CD14-positive monocyte (primary cell): ENCODE results near the gene WWC2. TPM values are rescaled to one million over a fixed set of nuclear protein-coding genes. Genes with fewer than 3 reads are reported as not detected.

Source experiments
- DNase-seq, 3 donors: peaks; one replicate each; pipeline ENCODE4 v3.0.0-alpha.2; 2011 to 2022
- H2AFZ ChIP-seq: 2 replicates; pipeline ENCODE4 v1.6.0; 2012; ENCODE audit warnings: mild to moderate bottlenecking, low read depth, low read length, inconsistent platforms; ENCODE audit not compliant: insufficient read depth, poor library complexity, severe bottlenecking
- H3K27ac ChIP-seq, 2 donors: 1 replicate in 1 of 2; 2 replicates in 1 of 2; pipeline ENCODE4 v1.5.1; 2012 to 2013; ENCODE audit warnings: low read length in 2 of 2, control low read depth in 1 of 2, inconsistent platforms in 1 of 2, low read depth in 1 of 2, mild to moderate bottlenecking in 1 of 2
- H3K27me3 ChIP-seq, 2 donors: one replicate each; pipeline versions ENCODE4 v1.6.0 to v1.6.1; 2011 to 2013; ENCODE audit warnings: low read length in 2 of 2; ENCODE audit not compliant: control insufficient read depth in 2 of 2, insufficient read depth in 2 of 2
- H3K36me3 ChIP-seq, 2 donors: replicated peaks in 1 of 2; 1 replicate in 1 of 2; 2 replicates in 1 of 2; pipeline versions ENCODE4 v1.5.1 to v1.6.1; 2012 to 2013; ENCODE audit warnings: low read length in 2 of 2, control low read depth in 1 of 2, inconsistent platforms in 1 of 2, mild to moderate bottlenecking in 1 of 2; ENCODE audit not compliant: insufficient read depth in 2 of 2, control insufficient read depth in 1 of 2
- H3K4me1 ChIP-seq, 2 donors: 1 replicate in 1 of 2; 2 replicates in 1 of 2; pipeline versions ENCODE4 v1.5.1 to v1.6.1; 2012 to 2013; ENCODE audit warnings: low read length in 2 of 2, control low read depth in 1 of 2, inconsistent platforms in 1 of 2, mild to moderate bottlenecking in 1 of 2, moderate library complexity in 1 of 2; ENCODE audit not compliant: insufficient read depth in 2 of 2, control insufficient read depth in 1 of 2
- H3K4me2 ChIP-seq: replicated peaks from 2 replicates; pipeline ENCODE3; 2012; ENCODE audit warnings: low read length, moderate library complexity, mild to moderate bottlenecking; ENCODE audit not compliant: poor library complexity, severe bottlenecking; ENCODE audit errors: extremely low read depth
- H3K4me3 ChIP-seq, 3 experiments: fragments of 200-600 bp in 1 of 3; sonication (generic) in 1 of 3; replicated peaks in 1 of 3; 1 replicate in 2 of 3; 2 replicates in 1 of 3; pipeline ENCODE4 v1.5.1; 2011 to 2013; ENCODE audit warnings: low read length in 3 of 3, mild to moderate bottlenecking in 3 of 3, control low read depth in 2 of 3, low read depth in 2 of 3, inconsistent platforms in 1 of 3, moderate library complexity in 1 of 3
- H3K79me2 ChIP-seq: 2 replicates; pipeline ENCODE4 v1.6.0; 2012; ENCODE audit warnings: mild to moderate bottlenecking, control low read depth, inconsistent platforms, low read length, moderate library complexity; ENCODE audit not compliant: insufficient read depth
- H3K9ac ChIP-seq: 2 replicates; pipeline ENCODE4 v1.6.0; 2017; ENCODE audit warnings: low read length, mild to moderate bottlenecking; ENCODE audit not compliant: insufficient read depth, poor library complexity, severe bottlenecking
- H3K9me3 ChIP-seq, 2 donors: replicated peaks in 1 of 2; 1 replicate in 1 of 2; 2 replicates in 1 of 2; pipeline versions ENCODE4 v1.5.1 to v1.6.1; 2012 to 2013; ENCODE audit warnings: low read length in 2 of 2, control low read depth in 1 of 2; ENCODE audit not compliant: control insufficient read depth in 1 of 2, insufficient read depth in 1 of 2
- H4K20me1 ChIP-seq: 2 replicates; pipeline ENCODE4 v1.6.0; 2012; ENCODE audit warnings: mild to moderate bottlenecking, low read length, control low read depth, moderate library complexity; ENCODE audit not compliant: insufficient read depth
- H3K27ac Mint-ChIP-seq, 7 donors: one replicate each; pipeline ENCODE4 v1.8.0; 2020; ENCODE audit warnings: mild to moderate bottlenecking in 7 of 7, mixed read lengths in 7 of 7, moderate library complexity in 6 of 7, inconsistent platforms in 2 of 7
- H3K27me3 Mint-ChIP-seq, 3 donors: one replicate each; pipeline ENCODE4 v1.8.0; 2021 to 2022; ENCODE audit warnings: low read depth in 3 of 3, mild to moderate bottlenecking in 3 of 3, mixed read lengths in 3 of 3, moderate library complexity in 3 of 3, inconsistent platforms in 1 of 3
- H3K36me3 Mint-ChIP-seq, 2 donors: one replicate each; pipeline ENCODE4 v1.8.0; 2020; ENCODE audit warnings: mixed read lengths in 2 of 2, inconsistent platforms in 1 of 2, mild to moderate bottlenecking in 1 of 2
- H3K4me1 Mint-ChIP-seq: one replicate; pipeline ENCODE4 v1.8.0; 2020; ENCODE audit warnings: mild to moderate bottlenecking, mixed read lengths
- H3K4me3 Mint-ChIP-seq, 2 donors: one replicate each; pipeline ENCODE4 v1.8.0; 2020; ENCODE audit warnings: mild to moderate bottlenecking in 2 of 2, mixed read lengths in 2 of 2, moderate library complexity in 1 of 2
- H3K9me3 Mint-ChIP-seq, 7 donors: one replicate each; pipeline ENCODE4 v1.8.0; 2020 to 2022; ENCODE audit warnings: mixed read lengths in 7 of 7, mild to moderate bottlenecking in 6 of 7, moderate library complexity in 6 of 7, inconsistent platforms in 2 of 7
- whole genome bisulfite sequencing: methylation state at CpG from one replicate; pipeline ENCODE4 v1.1.5; 2013; ENCODE audit warnings: missing lambda C conversion rate; ENCODE audit not compliant: insufficient coverage; 5-methylcytosine and 5-hydroxymethylcytosine counted together
- intact Hi-C, 2 donors: fragments of 100-400 bp; cut with micrococcal nuclease; formaldehyde crosslinking; loops; one replicate each; pipeline versions ENCODE4 v1.15.0 to v1.15.1; 2023
- polyA plus RNA-seq, 3 donors: library from polyadenylated mRNA; depleted of rRNA in 1 of 3; unstranded in 2 of 3; stranded (reverse) in 1 of 3; fragments of 300-500 nt in 2 of 3; fragments of >200 nt in 1 of 3; fragmentation: Illumina TruSeq in 2 of 3; gene quantifications; 1 replicate in 2 of 3; 2 replicates in 1 of 3; pipeline ENCODE4 v1.2.3, GENCODE V29; 2012 to 2021
- TF ChIP-seq, protein P1 (sequence below): fragments of 200-600 bp; IDR thresholded peaks from one replicate; pipeline ENCODE4 v1.8.0; 2022; ENCODE audit warnings: antibody characterized with exemption, mild to moderate bottlenecking

The WWC2 gene
- polyA plus RNA-seq, 3 donors = 1.9 to 3.8 (median 2.9) TPM

DNA sequence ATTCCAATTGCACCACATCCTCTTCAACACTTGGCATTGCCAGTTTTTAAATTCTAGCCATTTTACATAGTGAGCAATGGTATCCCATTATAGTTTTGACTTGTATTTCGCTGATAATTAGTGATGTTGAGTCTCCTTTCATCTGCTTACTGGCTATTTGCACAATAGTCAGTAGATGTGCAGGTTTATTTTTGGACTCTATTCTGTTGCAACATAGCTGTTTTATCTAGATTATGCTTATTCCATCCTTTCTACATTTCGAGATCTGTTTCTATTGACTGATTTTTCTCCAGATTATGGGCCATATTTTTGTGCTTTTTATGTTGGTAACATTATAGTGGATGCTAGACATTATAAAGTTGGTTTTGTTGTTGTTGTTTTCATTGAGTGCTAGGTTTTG is 106.1 kb downstream of the WWC2 start:
- no peak overlapping the region for H3K4me2 ChIP-seq
- no peaks in the 10 kb centered on the region for H3K4me1 ChIP-seq
- H3K27me3 ChIP-seq = no peaks in the 10 kb centered on the region
- no peak overlapping the region for H3K4me3 Mint-ChIP-seq
- no peak overlapping the region for H3K27ac ChIP-seq
- H2AFZ ChIP-seq = no peak overlapping the region
- H3K27me3 Mint-ChIP-seq = peaks cover 0 to 2% (median 2%) of the 10 kb centered on the region in 3 donors
- WGBS = no CpG with 5 or more reads among the region's 2 CpGs
- H3K9me3 ChIP-seq = no peaks in the 10 kb centered on the region
- peaks cover 0 to 5% (median 0%) of the 10 kb centered on the region in 7 donors for H3K9me3 Mint-ChIP-seq
- TF ChIP-seq, protein P1, sequence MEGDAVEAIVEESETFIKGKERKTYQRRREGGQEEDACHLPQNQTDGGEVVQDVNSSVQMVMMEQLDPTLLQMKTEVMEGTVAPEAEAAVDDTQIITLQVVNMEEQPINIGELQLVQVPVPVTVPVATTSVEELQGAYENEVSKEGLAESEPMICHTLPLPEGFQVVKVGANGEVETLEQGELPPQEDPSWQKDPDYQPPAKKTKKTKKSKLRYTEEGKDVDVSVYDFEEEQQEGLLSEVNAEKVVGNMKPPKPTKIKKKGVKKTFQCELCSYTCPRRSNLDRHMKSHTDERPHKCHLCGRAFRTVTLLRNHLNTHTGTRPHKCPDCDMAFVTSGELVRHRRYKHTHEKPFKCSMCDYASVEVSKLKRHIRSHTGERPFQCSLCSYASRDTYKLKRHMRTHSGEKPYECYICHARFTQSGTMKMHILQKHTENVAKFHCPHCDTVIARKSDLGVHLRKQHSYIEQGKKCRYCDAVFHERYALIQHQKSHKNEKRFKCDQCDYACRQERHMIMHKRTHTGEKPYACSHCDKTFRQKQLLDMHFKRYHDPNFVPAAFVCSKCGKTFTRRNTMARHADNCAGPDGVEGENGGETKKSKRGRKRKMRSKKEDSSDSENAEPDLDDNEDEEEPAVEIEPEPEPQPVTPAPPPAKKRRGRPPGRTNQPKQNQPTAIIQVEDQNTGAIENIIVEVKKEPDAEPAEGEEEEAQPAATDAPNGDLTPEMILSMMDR = no peak
- no peaks in the 10 kb centered on the region for H3K79me2 ChIP-seq
- H3K27ac Mint-ChIP-seq = no peak overlapping the region
- H4K20me1 ChIP-seq = no peaks in the 10 kb centered on the region
- H3K9ac ChIP-seq = no peak overlapping the region
- DNase-seq = no peak
- H3K36me3 Mint-ChIP-seq = peaks cover 0 to 2% of the 10 kb centered on the region in 2 donors
- H3K4me3 ChIP-seq = no peak overlapping the region
- H3K4me1 Mint-ChIP-seq = peaks cover 4% of the 10 kb centered on the region
- no peaks in the 10 kb centered on the region for H3K36me3 ChIP-seq
- intact Hi-C loops = no loop called here

DNA sequence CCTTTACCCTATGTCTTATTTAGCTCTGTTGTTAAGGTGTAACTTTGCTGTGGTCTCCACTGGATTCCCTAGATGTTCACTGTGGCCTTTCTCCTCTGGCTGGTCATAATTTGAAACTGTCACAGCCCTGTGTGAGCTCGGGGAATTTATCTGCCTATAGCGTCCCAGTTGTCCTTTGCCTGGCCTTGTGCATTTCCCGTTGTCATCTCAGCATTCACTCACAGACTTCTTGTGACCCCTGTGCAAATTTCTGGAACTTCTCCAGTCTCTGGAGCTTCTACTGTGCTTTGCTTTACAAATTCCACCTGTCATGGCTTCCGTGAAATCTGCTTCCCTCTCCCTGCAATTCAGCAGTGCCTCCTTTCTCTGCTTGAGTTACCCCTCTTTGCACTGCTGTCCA is 106.7 kb downstream of the WWC2 start:
- Histone ChIP-seq H3K9me3 (no peaks in the 10 kb centered on the region), H2AFZ (no peak overlapping the region), H3K9ac (no peak overlapping the region), H3K27ac (no peak overlapping the region), H3K36me3 (no peaks in the 10 kb centered on the region), H3K79me2 (no peaks in the 10 kb centered on the region), H3K4me2 (no peak overlapping the region), H4K20me1 (no peaks in the 10 kb centered on the region), H3K4me1 (no peaks in the 10 kb centered on the region), H3K27me3 (no peaks in the 10 kb centered on the region), H3K4me3 (no peak overlapping the region)
- Mint-ChIP-seq H3K36me3 (peaks cover 0 to 3% of the 10 kb centered on the region in 2 donors), H3K27ac (peak overlapping the region in 1 of 7 donors; percentile 30), H3K27me3 (peaks cover 0 to 2% (median 2%) of the 10 kb centered on the region in 3 donors), H3K4me3 (no peak overlapping the region), H3K9me3 (peaks cover 0 to 5% (median 0%) of the 10 kb centered on the region in 7 donors), H3K4me1 (peaks cover 4% of the 10 kb centered on the region)
- 91% methylated on average over 4 of the region's 4 CpGs for WGBS
- TF ChIP-seq, protein P1 = no peak
- intact Hi-C loops = no loop called here
- DNase-seq = no peak
